NB4 (cell line): Measurements from ENCODE around the gene PLA2G2C.

Experiments used
- MYC ChIP-seq: IDR thresholded peaks from 2 replicates; pipeline ENCODE4 v1.6.1; 2011; ENCODE audit warnings: low read depth, low read length
- POLR2A ChIP-seq: IDR thresholded peaks from 2 replicates; pipeline ENCODE4 v1.6.1; 2011; ENCODE audit warnings: mild to moderate bottlenecking; ENCODE audit not compliant: insufficient read length; ENCODE audit errors: extremely low read depth
- TF ChIP-seq, protein P1 (sequence below): IDR thresholded peaks from one replicate; pipeline ENCODE4 v1.5.1; 2012; ENCODE audit warnings: low read depth, low read length

DNA sequence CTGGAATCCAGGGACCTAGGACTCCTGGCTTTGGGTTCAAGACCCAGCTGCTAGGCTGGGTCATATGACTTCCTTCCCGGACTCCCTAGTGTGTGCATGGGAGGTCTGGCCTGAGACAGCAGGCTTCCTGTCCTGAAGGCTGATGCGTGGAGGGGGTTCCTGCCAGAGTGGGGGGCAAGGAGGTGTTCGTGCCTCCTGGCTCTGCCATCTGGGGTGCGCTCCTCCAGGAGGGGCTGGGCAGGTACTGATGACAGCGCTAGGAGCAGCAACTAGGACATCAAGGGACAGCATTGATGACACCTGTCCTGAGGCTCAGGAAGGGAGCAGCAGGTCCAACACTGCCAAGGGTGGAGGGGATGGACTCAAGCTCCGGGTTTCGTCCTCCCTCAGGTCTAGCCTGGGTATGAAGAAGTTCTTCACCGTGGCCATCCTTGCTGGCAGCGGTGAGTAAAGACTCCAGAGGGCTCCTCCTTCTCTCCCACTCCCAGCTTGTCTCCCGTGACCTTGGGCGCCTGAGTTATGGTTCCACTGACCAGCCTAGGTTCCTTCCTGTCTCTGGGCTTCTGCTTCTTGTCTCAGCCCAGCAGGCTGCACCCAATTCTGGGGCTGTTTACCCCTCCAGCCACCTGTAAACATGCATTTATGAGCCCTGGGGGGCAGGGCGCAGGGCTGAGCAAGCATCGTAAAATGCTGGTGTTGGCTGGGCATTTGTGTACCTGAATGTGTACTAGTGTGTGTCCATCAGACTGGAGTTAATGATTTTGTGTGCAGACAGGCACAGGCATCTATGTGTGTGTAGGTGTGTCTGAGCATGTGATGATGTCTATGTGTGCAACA is 46.3 kb downstream of the PLA2G2C start:
- TF ChIP-seq, protein P1, sequence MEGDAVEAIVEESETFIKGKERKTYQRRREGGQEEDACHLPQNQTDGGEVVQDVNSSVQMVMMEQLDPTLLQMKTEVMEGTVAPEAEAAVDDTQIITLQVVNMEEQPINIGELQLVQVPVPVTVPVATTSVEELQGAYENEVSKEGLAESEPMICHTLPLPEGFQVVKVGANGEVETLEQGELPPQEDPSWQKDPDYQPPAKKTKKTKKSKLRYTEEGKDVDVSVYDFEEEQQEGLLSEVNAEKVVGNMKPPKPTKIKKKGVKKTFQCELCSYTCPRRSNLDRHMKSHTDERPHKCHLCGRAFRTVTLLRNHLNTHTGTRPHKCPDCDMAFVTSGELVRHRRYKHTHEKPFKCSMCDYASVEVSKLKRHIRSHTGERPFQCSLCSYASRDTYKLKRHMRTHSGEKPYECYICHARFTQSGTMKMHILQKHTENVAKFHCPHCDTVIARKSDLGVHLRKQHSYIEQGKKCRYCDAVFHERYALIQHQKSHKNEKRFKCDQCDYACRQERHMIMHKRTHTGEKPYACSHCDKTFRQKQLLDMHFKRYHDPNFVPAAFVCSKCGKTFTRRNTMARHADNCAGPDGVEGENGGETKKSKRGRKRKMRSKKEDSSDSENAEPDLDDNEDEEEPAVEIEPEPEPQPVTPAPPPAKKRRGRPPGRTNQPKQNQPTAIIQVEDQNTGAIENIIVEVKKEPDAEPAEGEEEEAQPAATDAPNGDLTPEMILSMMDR, result no peak
- TF ChIP-seq POLR2A (no peak), MYC (no peak)
